HepG2 (cell line): ENCODE data around the gene ADCY7. TPM values are rescaled to one million over a fixed set of nuclear protein-coding genes. Genes with fewer than 3 reads are reported as not detected.

ENCODE experiments used
- CBX1 ChIP-seq: IDR thresholded peaks from one replicate; pipeline ENCODE4 v1.6.1; 2016; ENCODE audit warnings: antibody characterized with exemption, low read depth
- CREBL2 ChIP-seq: sonication (generic); formaldehyde crosslinking; IDR thresholded peaks from 2 replicates; pipeline ENCODE4 v1.8.1; 2023; ENCODE audit warnings: missing genetic modification reagents, mild to moderate bottlenecking, borderline replicate concordance
- CSRNP1 ChIP-seq: sonication (generic); formaldehyde crosslinking; IDR thresholded peaks from 2 replicates; pipeline ENCODE4 v1.8.1; 2023; ENCODE audit warnings: mild to moderate bottlenecking, missing genetic modification reagents
- ELF1 ChIP-seq: sonication (generic); formaldehyde crosslinking; IDR thresholded peaks from 2 replicates; pipeline ENCODE4 v1.4.0; 2020; ENCODE audit warnings: missing genetic modification reagents
- FOXA1 ChIP-seq, 2 experiments: fragments of 450-650 bp in 1 of 2; sonication (generic) in 1 of 2; formaldehyde crosslinking in 1 of 2; IDR thresholded peaks; 2 replicates each; pipeline versions ENCODE4 v1.4.0 to v1.6.1; 2016 to 2020; ENCODE audit warnings: missing genetic modification reagents in 1 of 2
- FOXA3 ChIP-seq: IDR thresholded peaks from 2 replicates; pipeline ENCODE4 v1.6.1; 2016; ENCODE audit warnings: missing genetic modification reagents, missing compliant biosample characterization
- GLI4 ChIP-seq: sonication (generic); formaldehyde crosslinking; IDR thresholded peaks from 2 replicates; pipeline ENCODE4 v1.5.1; 2020; ENCODE audit warnings: missing genetic modification reagents, mild to moderate bottlenecking, moderate library complexity, borderline replicate concordance
- KDM1A ChIP-seq: IDR thresholded peaks from 2 replicates; pipeline ENCODE4 v1.6.1; 2016; ENCODE audit warnings: missing compliant biosample characterization
- KDM6A ChIP-seq: IDR thresholded peaks from 2 replicates; pipeline ENCODE4 v1.6.1; 2016; ENCODE audit warnings: low read depth
- MAFG ChIP-seq: sonication (generic); formaldehyde crosslinking; IDR thresholded peaks from 2 replicates; pipeline ENCODE4 v1.5.1; 2020; ENCODE audit warnings: mild to moderate bottlenecking, missing genetic modification reagents
- PAX8 ChIP-seq: sonication (generic); formaldehyde crosslinking; IDR thresholded peaks from 2 replicates; pipeline ENCODE4 v1.8.0; 2022; ENCODE audit warnings: mild to moderate bottlenecking, missing genetic modification reagents, borderline replicate concordance
- REPIN1 ChIP-seq: sonication (generic); formaldehyde crosslinking; IDR thresholded peaks from 2 replicates; pipeline ENCODE4 v1.8.0; 2022; ENCODE audit warnings: missing genetic modification reagents, low read depth, mild to moderate bottlenecking, borderline replicate concordance
- ZMAT5 ChIP-seq: sonication (generic); formaldehyde crosslinking; IDR thresholded peaks from 2 replicates; pipeline ENCODE4 v1.5.0; 2020; ENCODE audit warnings: mild to moderate bottlenecking, low read depth, missing genetic modification reagents, borderline replicate concordance
- ZNF253 ChIP-seq: sonication (generic); formaldehyde crosslinking; IDR thresholded peaks from 2 replicates; pipeline ENCODE4 v1.8.0; 2022; ENCODE audit warnings: mild to moderate bottlenecking, missing genetic modification reagents, borderline replicate concordance
- ZNF318 ChIP-seq: sonication (generic); formaldehyde crosslinking; IDR thresholded peaks from 2 replicates; pipeline ENCODE4 v1.4.0; 2020; ENCODE audit warnings: mild to moderate bottlenecking, missing genetic modification reagents
- ZNF644 ChIP-seq: IDR thresholded peaks from 2 replicates; pipeline ENCODE4 v1.6.1; 2016; ENCODE audit warnings: low read depth
- ZNF7 ChIP-seq: IDR thresholded peaks from 2 replicates; pipeline ENCODE4 v1.6.1; 2016; ENCODE audit warnings: missing biosample characterization, missing genetic modification reagents
- ZNF766 ChIP-seq: sonication (generic); formaldehyde crosslinking; IDR thresholded peaks from 2 replicates; pipeline ENCODE4 v1.5.0; 2020; ENCODE audit warnings: missing genetic modification reagents, borderline replicate concordance
- ZNF788 ChIP-seq: sonication (generic); formaldehyde crosslinking; IDR thresholded peaks from 2 replicates; pipeline ENCODE4 v1.5.0; 2020; ENCODE audit warnings: mild to moderate bottlenecking, missing genetic modification reagents, borderline replicate concordance
- polyA plus RNA-seq, 8 experiments: library from polyadenylated mRNA; depleted of rRNA in 3 of 8; stranded (reverse) in 7 of 8; unstranded in 1 of 8; fragments of >200 nt; fragmentation: Illumina TruSeq in 4 of 8; extraction: Trizol in 4 of 8; gene quantifications; 2 replicates each; pipeline versions ENCODE4 v1.2.1 to v1.2.3, GENCODE V29; 2011 to 2016; ENCODE audit warnings: low read depth in 4 of 8, missing spikeins in 1 of 8, mixed read lengths in 1 of 8; ENCODE audit not compliant: insufficient read depth in 1 of 8
- total RNA-seq, 5 experiments: library from RNA; depleted of rRNA; stranded (reverse); fragments of >200 nt; fragmentation: Illumina TruSeq; extraction: Trizol; gene quantifications; 2 replicates each; pipeline ENCODE4 v1.2.3, GENCODE V29; 2016; ENCODE audit warnings: low read depth in 1 of 5

ADCY7 gene
- total and polyA plus RNA-seq, 2 of the 13 experiments (the other 11 are each of a cell fraction or from before 2014, with no cell fraction given): 2.2 to 4.3 TPM

GRCh38 chr16:50291719-50292565 lies 25.6 kb downstream of the ADCY7 start (continued):
- TF ChIP-seq CSRNP1 (CRISPR knock-in tag): no peak
- TF ChIP-seq REPIN1 (CRISPR knock-in tag): no peak; the same call in 1 of the 2 replicates
- peak; percentile 59; the same call in 1 of the 2 replicates for TF ChIP-seq FOXA3
- TF ChIP-seq ZNF766 (CRISPR knock-in tag): 0 out of 2 replicates have a peak, but pooled peaks have one; percentile 27
- TF ChIP-seq ZNF644 (CRISPR knock-in tag): 0 out of 2 replicates have a peak, but pooled peaks have one; percentile 25
- TF ChIP-seq ZNF7: no peak
- no peak for TF ChIP-seq MAFG (CRISPR knock-in tag)
- TF ChIP-seq ZNF253 (CRISPR knock-in tag): no peak
- no peak for TF ChIP-seq CREBL2
- TF ChIP-seq ZNF788 (CRISPR knock-in tag): peak; percentile 55; the same call in 1 of the 2 replicates
- peak; percentile 52; the same call in 1 of the 2 replicates for TF ChIP-seq KDM1A (CRISPR knock-in tag)
- no peak for TF ChIP-seq ZNF318 (CRISPR knock-in tag)
- no peak for TF ChIP-seq FOXA1 (IDR thresholded peaks at IDR 0.05)
- TF ChIP-seq FOXA1 (CRISPR knock-in tag; IDR thresholded peaks at IDR 0.05): peak; percentile 30; the same call in 1 of the 2 replicates
- TF ChIP-seq ZMAT5 (CRISPR knock-in tag): no peak
- no peak for TF ChIP-seq PAX8 (CRISPR knock-in tag)
- no peak for TF ChIP-seq CBX1
- peak; percentile 61; the same call in 1 of the 2 replicates for TF ChIP-seq KDM6A
- peak; percentile 40; the same call in 1 of the 2 replicates for TF ChIP-seq ELF1
- TF ChIP-seq GLI4 (CRISPR knock-in tag): no peak
